OCI-LY1 (cell line): ENCODE measurements around the gene ACTC1.

Experiments
- CTCF ChIP-seq: fragments of 200-600 bp; sonication (generic), shearing (Covaris generic); IDR thresholded peaks from 2 replicates; pipeline ENCODE4 v1.5.1; 2017; ENCODE audit warnings: mild to moderate bottlenecking, antibody characterized with exemption, low read length, moderate library complexity, mixed read lengths
- EZH2 ChIP-seq: fragments of 200-600 bp; sonication (generic), shearing (Covaris generic); IDR thresholded peaks from 2 replicates; pipeline ENCODE4 v1.8.0; 2017; ENCODE audit warnings: borderline replicate concordance, mixed run types, mild to moderate bottlenecking, antibody characterized with exemption, low read length, moderate library complexity, mixed read lengths

DNA sequence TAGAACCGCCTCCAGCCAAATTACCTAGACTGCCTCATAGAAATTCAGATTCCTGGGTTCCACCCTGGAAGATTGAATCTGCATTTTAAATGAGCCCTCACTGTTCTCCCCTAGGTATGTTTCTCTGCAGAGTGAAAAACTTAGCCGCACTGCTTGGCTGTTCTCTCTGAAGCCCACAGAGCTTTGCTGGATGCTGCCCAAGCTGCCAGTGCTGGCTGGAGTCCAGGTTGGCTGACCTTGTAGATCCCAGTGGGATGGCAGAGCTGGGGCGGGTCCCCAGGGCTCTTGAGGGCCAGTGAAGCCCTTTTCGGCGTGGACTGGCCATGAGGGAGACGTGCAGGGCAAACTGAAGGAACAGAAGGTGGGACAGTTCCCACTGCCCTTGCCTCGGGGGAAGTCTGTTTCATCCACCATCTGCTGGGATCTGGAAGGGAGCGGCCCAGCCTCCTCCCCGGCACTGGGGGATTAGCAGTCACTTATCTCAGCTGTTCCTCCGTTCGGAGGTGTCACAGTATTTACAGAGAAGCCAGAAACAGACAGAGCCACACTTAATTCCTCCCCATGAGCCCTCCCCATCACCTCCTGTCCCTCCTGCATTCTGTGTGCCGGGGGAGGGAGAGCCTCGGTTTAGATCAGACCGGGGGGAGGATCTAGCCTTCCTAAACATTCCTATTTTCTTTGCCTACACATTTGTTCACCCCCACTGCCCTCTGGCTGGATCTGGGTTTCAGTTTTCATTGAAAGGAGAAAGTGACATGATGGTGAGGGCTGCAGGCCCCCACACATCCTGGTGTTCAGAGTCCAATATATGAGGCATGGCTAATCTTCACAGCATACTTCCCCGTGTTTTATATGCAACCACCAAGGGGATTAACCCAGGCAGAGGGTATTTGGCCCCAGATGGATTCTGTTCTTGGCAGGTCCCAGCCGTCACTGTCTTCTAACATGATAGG lies 4.1 kb upstream of the ACTC1 start:
- TF ChIP-seq CTCF (no peak), EZH2 (no peak)
